Measurements from ENCODE around the gene CATSPERD. TPM values are rescaled to one million over a fixed set of nuclear protein-coding genes. Genes with fewer than 3 reads are reported as not detected.
"Not testable (repeated sequence)": the region's sequence is repeated elsewhere in the genome, so short reads cannot be mapped to it uniquely, and the experiment has no call there.

CATSPERD gene
- total RNA-seq, 1 donor from 2014 or later, result not detected

GRCh38 chr19:5686647-5687359 is 33.6 kb upstream of the CATSPERD start:
- DNase-seq (ENCODE audit: low spot score), result peak; percentile 98

- DNase-seq (ENCODE audit: low spot score), result no peak
Observed at GRCh38 chr19:5687360-5688198, 32.9 kb upstream of the CATSPERD start.

GRCh38 chr19:5688262-5688881 is 32.1 kb upstream of the CATSPERD start:
- not testable (repeated sequence) for DNase-seq (ENCODE audit: low spot score)

DNA sequence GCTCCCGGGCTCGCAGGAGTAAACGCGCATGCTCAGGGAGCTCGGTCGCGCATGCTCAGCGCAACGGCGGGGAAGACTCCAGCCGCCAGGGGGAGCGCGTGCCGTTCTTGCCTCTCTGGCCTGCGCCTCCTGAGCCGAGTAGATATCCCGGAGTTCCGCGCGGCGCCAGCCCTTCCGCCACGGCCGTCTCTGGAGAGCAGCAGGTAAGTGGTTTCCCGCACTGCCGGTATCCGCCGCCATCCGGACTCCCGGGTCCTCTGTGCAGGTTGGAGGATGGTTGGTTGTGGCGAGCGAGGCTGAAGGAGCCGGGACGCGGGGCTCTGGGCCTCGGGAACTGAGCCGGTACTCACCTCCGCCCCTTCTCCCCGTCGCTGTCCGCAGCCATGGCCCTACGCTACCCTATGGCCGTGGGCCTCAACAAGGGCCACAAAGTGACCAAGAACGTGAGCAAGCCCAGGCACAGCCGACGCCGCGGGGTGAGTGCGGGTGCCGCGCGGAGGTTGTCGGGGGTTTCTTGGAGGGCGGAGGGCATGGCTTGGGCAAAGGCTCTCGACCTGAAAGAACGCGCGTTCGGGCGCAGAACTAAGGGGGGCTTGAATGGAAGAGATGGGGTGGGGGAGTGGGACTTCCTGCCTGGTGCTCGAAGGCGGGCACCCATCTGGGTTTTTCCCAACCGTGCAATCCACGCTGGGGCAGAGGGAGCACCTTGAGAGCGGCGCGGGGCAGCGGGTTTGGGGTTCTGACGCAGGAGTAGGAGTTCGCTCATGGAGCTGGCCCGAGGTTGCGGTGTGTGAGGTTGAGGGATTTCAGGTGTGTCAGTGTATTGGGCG is 30.1 kb upstream of the CATSPERD start, which contains the start of gene RPL36:
Gene RPL36, plus strand, starts transcription at position 171 of the 830 bp plus-strand sequence. Its CDS starts 213 bp downstream, at position 384.
- DNase-seq (ENCODE audit: low spot score), result peak; percentile 98

DNA sequence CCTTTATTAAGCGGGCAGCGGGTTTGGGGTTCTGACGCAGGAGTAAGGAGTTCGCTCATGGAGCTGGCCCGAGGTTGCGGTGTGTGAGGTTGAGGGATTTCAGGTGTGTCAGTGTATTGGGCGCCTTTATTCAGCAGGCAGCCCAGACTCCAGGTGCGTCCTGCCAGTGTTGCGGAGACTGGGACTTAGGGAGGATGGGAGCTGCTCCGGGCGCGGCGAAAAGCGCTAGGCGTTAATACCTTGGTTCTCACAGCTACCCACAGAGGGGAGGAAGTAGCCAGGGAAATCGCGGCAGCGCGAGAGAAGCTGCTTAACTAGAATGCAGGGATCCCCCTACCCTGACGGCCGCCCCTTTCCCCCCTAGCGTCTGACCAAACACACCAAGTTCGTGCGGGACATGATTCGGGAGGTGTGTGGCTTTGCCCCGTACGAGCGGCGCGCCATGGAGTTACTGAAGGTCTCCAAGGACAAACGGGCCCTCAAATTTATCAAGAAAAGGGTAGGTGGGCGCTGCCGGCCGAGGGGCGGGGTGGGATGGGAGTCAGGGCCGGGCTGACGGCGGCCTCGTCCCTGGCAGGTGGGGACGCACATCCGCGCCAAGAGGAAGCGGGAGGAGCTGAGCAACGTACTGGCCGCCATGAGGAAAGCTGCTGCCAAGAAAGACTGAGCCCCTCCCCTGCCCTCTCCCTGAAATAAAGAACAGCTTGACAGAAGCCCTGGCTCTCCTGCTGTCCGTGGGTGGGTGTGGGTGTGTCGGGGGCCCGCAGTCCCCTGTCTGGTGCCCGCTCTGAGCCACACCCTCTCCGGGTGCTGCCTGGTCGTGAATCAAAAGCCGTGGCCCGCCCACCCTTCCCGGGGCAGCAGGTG is 29.2 kb upstream of the CATSPERD start:
- peak; percentile 76 for DNase-seq (ENCODE audit: low spot score)

GRCh38 chr19:5691822-5692722 is 28.4 kb upstream of the CATSPERD start:
- no peak for DNase-seq (ENCODE audit: low spot score)

DNA sequence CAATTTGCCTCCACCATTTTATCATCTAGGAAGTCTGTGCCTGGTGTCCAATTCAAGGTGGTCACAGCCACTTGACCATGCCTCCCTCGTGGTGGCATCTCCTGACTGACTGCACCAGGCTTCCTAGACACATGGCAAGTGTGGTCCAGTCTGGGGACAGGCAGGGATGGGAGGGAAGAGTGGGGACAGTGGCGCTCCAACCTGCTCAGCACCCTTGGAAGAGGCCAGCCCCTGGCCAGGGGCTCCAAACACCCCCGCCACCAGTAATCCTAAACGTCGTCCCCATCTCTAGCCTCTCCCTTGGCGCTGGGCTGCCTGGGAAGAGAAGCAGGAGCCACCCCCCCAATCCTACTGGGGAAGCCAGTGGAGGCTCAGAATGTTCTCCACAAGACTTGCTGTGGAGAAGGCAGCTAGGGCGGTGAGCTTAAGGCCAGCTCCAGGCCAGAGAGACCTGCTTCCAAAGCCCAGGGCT is 27.7 kb upstream of the CATSPERD start:
- DNase-seq (ENCODE audit: low spot score), result no peak

DNA sequence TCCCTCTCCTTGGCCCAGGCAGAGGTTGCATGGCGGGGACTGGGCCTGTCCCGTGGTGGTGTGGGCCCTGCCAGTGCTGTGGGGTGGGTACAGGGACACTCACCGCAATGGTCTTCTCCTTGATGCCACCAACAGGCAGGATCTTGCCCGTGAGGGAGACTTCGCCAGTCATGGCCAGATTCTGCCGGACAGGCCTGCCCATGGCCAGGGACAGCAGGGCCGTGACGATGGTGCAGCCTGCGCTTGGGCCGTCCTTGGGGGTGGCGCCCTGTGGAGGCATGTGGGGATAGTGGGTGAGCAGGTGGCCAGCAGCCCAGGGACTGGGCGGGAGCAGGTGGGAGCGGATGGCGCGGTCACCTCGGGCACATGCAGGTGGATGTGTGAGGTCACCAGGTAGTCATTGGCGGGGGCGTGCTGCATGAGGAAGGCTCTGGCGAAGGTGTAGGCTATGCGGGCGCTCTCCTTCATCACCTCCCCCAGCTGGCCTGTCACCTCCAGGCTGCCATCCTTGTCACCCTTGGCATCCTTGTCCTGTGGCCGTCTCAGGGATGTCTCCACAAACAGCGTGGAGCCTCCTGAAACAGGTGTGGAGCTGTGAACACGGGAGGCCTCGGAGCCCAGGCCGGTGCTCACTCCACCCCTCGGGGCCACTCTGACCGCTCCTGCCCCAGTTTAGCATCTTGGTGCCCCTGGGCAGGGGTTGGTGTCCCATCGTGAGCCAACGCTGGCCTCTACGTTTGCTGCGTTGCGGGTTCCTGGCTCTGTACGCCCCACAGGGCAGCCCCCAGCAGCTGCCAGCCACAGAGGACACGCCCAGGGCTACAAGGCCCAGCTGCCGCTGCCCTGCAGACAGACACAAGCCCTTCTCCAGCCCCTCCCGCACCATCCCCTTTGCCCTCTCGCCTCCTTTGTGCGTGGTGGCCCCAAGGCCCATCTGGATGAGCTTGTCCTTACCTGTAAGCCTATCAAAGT is 27.0 kb upstream of the CATSPERD start:
- no peak for DNase-seq (ENCODE audit: low spot score)

GRCh38 chr19:5694167-5694955 is 26.1 kb upstream of the CATSPERD start:
- DNase-seq (ENCODE audit: low spot score), result no peak

DNA sequence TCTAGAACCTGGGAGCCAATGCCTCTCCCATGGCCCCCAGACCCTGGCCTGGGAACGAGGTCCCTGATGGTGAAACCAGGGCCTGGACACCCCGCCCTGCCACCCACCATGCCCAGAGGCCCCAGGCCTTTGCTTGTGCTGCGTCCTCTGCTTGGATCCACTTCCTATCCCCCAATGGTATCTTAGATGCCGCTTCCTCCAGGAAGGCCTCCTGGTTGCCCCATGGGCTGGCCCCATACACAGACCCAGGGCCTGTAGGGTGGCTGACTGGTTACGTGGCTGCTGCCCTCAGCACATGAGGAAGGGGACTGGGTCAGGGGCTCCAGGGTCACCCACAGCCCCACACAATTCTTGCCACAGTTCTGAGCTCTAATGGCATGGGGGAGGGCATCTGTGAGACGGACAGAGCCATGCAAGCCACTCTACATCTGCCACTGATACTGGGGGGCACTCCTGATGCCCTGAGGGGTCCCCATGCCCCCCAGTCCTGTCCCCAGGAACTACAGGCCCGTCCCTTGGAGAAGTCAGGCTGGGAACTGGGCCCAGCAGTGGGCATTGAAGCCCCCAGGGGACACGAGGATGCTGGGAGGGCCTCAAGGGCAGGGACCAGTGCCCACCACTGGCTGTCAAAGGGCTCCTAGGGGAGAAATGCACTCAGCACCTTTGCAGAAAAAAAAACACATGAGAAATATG is 25.3 kb upstream of the CATSPERD start:
- DNase-seq (ENCODE audit: low spot score), result no peak

- no peak for DNase-seq (ENCODE audit: low spot score)
Observed at GRCh38 chr19:5695649-5696195, 24.7 kb upstream of the CATSPERD start.

DNA sequence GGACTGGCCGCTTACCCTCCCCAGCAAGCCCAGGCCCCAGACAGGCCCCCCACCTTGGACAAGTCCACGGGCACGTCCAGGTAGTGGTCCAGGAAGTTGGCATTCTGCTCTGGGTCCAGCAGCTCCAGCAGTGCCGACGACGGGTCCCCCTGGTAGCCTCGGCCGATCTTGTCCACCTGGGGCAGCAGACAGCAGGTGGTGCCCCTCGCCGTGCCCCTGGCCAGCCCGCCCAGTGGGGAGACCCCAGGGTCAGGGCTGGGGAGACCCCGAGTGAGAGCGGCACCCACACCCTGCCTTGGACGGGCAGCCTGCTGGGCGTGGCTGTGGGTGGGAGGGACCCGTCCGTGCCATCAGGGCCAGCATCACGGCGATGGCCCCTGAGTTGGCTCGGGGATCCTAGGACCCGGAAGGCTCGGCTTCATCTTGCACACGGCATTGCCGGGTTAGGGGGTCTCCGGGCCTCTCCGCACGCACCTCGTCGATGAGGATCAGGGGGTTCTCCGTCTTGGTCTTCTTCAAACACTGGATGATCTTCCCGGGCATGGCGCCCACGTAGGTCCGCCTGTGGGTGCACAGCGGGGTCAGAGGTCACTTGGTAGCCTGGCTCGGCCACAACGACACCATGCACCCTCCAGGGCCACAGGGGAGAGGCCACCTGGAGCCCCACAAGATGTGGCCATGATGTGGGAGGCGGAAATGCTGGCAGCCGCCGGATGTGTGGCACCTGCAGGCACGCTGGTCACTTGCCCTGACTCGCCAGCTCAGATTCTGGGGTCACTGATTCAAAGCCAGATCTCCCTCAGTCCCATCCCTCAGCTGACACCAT is 24.0 kb upstream of the CATSPERD start:
- no peak for DNase-seq (ENCODE audit: low spot score)

GRCh38 chr19:5697022-5697889 is 23.2 kb upstream of the CATSPERD start:
- no peak for DNase-seq (ENCODE audit: low spot score)

DNA sequence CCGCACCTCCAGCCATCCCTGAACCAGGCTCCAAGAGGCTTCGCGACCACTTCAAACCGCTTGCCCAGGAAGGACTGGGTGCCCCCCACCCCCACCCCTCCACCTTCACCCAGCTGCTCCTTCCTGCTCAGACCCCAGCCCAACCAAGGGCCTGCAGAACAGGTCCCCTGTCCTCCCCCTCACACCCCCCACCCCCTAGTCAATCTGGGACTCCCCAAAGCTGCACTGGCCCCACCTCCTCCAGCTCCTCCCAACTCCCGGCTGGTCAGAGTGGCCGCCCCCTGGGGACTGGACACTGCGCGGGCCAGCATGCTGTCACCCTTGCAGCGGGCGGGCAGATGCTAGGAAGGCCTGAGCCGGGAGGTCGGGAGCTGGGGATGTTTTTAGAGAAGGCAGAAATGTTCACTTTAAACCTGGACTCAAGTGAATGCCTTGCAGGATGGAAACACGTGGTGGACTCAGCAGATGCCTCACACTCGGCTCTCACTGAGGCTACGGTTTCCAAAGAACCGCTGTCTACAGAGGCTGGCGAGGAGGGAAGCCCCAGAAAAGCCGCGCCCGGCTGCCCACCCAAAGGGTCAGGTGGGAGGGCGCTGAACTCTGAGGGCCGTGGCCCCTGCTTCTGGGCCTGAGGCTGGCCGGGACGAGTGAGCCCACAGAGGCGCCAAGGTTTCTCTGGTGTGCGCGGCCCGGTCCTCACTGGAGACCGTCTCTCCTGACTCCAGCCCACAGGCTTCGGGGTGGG is 22.4 kb upstream of the CATSPERD start:
- DNase-seq (ENCODE audit: low spot score), result no peak
